Natural killer cell (primary cell): ENCODE data around the gene APC2. TPM values are rescaled to one million over a fixed set of nuclear protein-coding genes. Genes with fewer than 3 reads are reported as not detected.

Experiments used
- ATAC-seq, 3 donors: fragments of 150-1000 bp in 2 of 3; fragments of 200-7000 bp in 1 of 3; cut with Tn5 transposase; 1 replicate in 1 of 3; 2 replicates in 2 of 3; pipeline ENCODE4 v1.10.0; 2021; ENCODE audit warnings: mild to moderate bottlenecking in 2 of 3, moderate library complexity in 2 of 3
- DNase-seq, 2 donors: peaks; one replicate each; pipeline versions ENCODE4 v3.0.0 to v3.0.0-alpha.2; 2013 to 2021; ENCODE audit warnings: mixed read lengths in 1 of 2
- H3K27ac ChIP-seq: one replicate; pipeline ENCODE4 v1.5.1; 2013; ENCODE audit warnings: mild to moderate bottlenecking, low read length
- H3K27me3 ChIP-seq: one replicate; pipeline ENCODE4 v1.6.1; 2013; ENCODE audit warnings: low read length; ENCODE audit not compliant: control insufficient read depth, insufficient read depth
- H3K36me3 ChIP-seq: one replicate; pipeline ENCODE4 v1.6.1; 2013; ENCODE audit warnings: low read length; ENCODE audit not compliant: control insufficient read depth, insufficient read depth
- H3K4me1 ChIP-seq: one replicate; pipeline ENCODE4 v1.6.1; 2013; ENCODE audit warnings: low read length; ENCODE audit not compliant: control insufficient read depth, insufficient read depth
- H3K4me3 ChIP-seq: one replicate; pipeline ENCODE4 v1.5.1; 2013; ENCODE audit warnings: low read length
- H3K9me3 ChIP-seq: one replicate; pipeline ENCODE4 v1.6.1; 2013; ENCODE audit warnings: low read length; ENCODE audit not compliant: control insufficient read depth, insufficient read depth
- H3K27ac Mint-ChIP-seq, 2 donors: one replicate each; pipeline ENCODE4 v1.8.0; 2022; ENCODE audit warnings: mild to moderate bottlenecking in 2 of 2, mixed read lengths in 2 of 2, moderate library complexity in 1 of 2
- H3K27me3 Mint-ChIP-seq, 2 donors: one replicate each; pipeline ENCODE4 v1.8.0; 2022; ENCODE audit warnings: low read depth in 2 of 2, mixed read lengths in 2 of 2
- H3K36me3 Mint-ChIP-seq: one replicate; pipeline ENCODE4 v1.8.0; 2022; ENCODE audit warnings: mixed read lengths
- H3K4me1 Mint-ChIP-seq, 2 donors: one replicate each; pipeline ENCODE4 v1.8.0; 2022; ENCODE audit warnings: mixed read lengths in 2 of 2
- H3K4me3 Mint-ChIP-seq: one replicate; pipeline ENCODE4 v1.8.0; 2022; ENCODE audit warnings: mild to moderate bottlenecking, moderate library complexity, mixed read lengths
- H3K9me3 Mint-ChIP-seq, 2 donors: one replicate each; pipeline ENCODE4 v1.8.0; 2022; ENCODE audit warnings: mixed read lengths in 2 of 2
- CTCF ChIP-seq: fragments of 200-600 bp; IDR thresholded peaks from one replicate; pipeline ENCODE4 v1.8.0; 2022; ENCODE audit warnings: antibody characterized with exemption
- WGBS: methylation state at CpG from one replicate; pipeline ENCODE4 v1.1.7; 2013; ENCODE audit warnings: missing lambda C conversion rate; ENCODE audit not compliant: insufficient coverage; 5-methylcytosine and 5-hydroxymethylcytosine counted together
- intact Hi-C: fragments of 100-400 bp; cut with micrococcal nuclease; formaldehyde crosslinking; loops from one replicate; pipeline ENCODE4 v1.14.2; 2022
- total RNA-seq, 4 donors: library from RNA; stranded (reverse); fragments of 120-200 nt in 1 of 4; gene quantifications; one replicate each; pipeline versions ENCODE4 v1.2.3 to v1.2.4, GENCODE V29; 2013 to 2022

The APC2 gene
- total RNA-seq, 3 donors from 2014 or later (not counting 1 experiment from before 2014, with no cell fraction given), result 0.14 to 0.58 (median 0.27) TPM

GRCh38 chr19:1465191-1466016, 15.5 kb downstream of the APC2 start:
- intact Hi-C loops, result no loop called here
- Histone ChIP-seq H3K27me3 (peaks cover 13% of the 10 kb centered on the region), H3K27ac (no peak overlapping the region), H3K9me3 (no peaks in the 10 kb centered on the region), H3K36me3 (peaks cover 3% of the 10 kb centered on the region), H3K4me1 (peaks cover 38% of the 10 kb centered on the region), H3K4me3 (no peak overlapping the region)
- Mint-ChIP-seq H3K9me3 (no peaks in the 10 kb centered on the region), H3K27me3 (peaks cover 0 to 3% of the 10 kb centered on the region in 2 donors), H3K27ac (no peak overlapping the region), H3K4me1 (peaks cover 0 to 5% of the 10 kb centered on the region in 2 donors), H3K4me3 (no peak overlapping the region), H3K36me3 (no peaks in the 10 kb centered on the region)
- ATAC-seq (peak in 2 of 3 donors; percentile 27 to 45), DNase-seq (peak in 1 of 2 donors; percentile 65)
- WGBS, result 50% methylated on average over 83 of the region's 83 CpGs
- peak; percentile 17 for TF ChIP-seq CTCF

- WGBS, result 60% methylated on average over 41 of the region's 41 CpGs
- intact Hi-C loops, result no loop called here
- H3K27ac Mint-ChIP-seq, result no peak overlapping the region
These were observed 16.1 kb downstream of the APC2 start for GRCh38 chr19:1466018-1466460.

GRCh38 chr19:1466461-1467214, 16.7 kb downstream of the APC2 start:
- Mint-ChIP-seq H3K36me3 (no peaks in the 10 kb centered on the region), H3K9me3 (no peaks in the 10 kb centered on the region), H3K4me1 (peaks cover 0 to 11% of the 10 kb centered on the region in 2 donors), H3K27me3 (peaks cover 0 to 3% of the 10 kb centered on the region in 2 donors), H3K27ac (no peak overlapping the region), H3K4me3 (no peak overlapping the region)
- DNase-seq (no peak), ATAC-seq (no peak)
- peaks cover 50% of the 10 kb centered on the region for H3K4me1 ChIP-seq
- H3K27ac ChIP-seq, result no peak overlapping the region
- no peaks in the 10 kb centered on the region for H3K9me3 ChIP-seq
- H3K27me3 ChIP-seq, result peaks cover 21% of the 10 kb centered on the region
- 40% methylated on average over 70 of the region's 70 CpGs for WGBS
- no peak overlapping the region for H3K4me3 ChIP-seq
- H3K36me3 ChIP-seq, result no peaks in the 10 kb centered on the region
- intact Hi-C loops, result no loop called here
- no peak for TF ChIP-seq CTCF

More at GRCh38 chr19:1466018-1466460, 16.1 kb downstream of the APC2 start:
- no peak overlapping the region for H3K27ac ChIP-seq
- H3K27me3 Mint-ChIP-seq, result peaks cover 0 to 3% of the 10 kb centered on the region in 2 donors
- DNase-seq, result no peak
- peaks cover 44% of the 10 kb centered on the region for H3K4me1 ChIP-seq
- peaks cover 0 to 8% of the 10 kb centered on the region in 2 donors for H3K4me1 Mint-ChIP-seq
- no peaks in the 10 kb centered on the region for H3K9me3 Mint-ChIP-seq
- no peak for ATAC-seq
- H3K36me3 Mint-ChIP-seq, result no peaks in the 10 kb centered on the region
- no peak for TF ChIP-seq CTCF
- peaks cover 16% of the 10 kb centered on the region for H3K27me3 ChIP-seq
- H3K36me3 ChIP-seq, result no peaks in the 10 kb centered on the region
- no peak overlapping the region for H3K4me3 Mint-ChIP-seq
- H3K9me3 ChIP-seq, result no peaks in the 10 kb centered on the region
- H3K4me3 ChIP-seq, result no peak overlapping the region
